GM12891 (cell line): Measurements from ENCODE around the gene ZNF385B.

ENCODE experiments used
- POLR2A ChIP-seq: IDR thresholded peaks from 2 replicates; pipeline ENCODE4 v1.6.1; 2011; ENCODE audit warnings: low read depth, low read length, control low read depth
- POLR2AphosphoS5 ChIP-seq: IDR thresholded peaks from 2 replicates; pipeline ENCODE4 v1.6.1; 2011; ENCODE audit warnings: low read depth, low read length, control low read depth
- POU2F2 ChIP-seq: IDR thresholded peaks from 2 replicates; pipeline ENCODE4 v1.6.1; 2011; ENCODE audit warnings: low read depth, mild to moderate bottlenecking, control low read depth, low read length, moderate library complexity
- TAF1 ChIP-seq: IDR thresholded peaks from 2 replicates; pipeline ENCODE4 v1.6.1; 2011; ENCODE audit warnings: low read depth, low read length, control low read depth

GRCh38 chr2:179461420-179461819 is 400.0 kb downstream of the ZNF385B start:
- TF ChIP-seq POLR2A (no peak), POLR2AphosphoS5 (no peak), TAF1 (no peak), POU2F2 (no peak)
